Vagina (tissue), 2 donors: Measurements from ENCODE around the gene EMC10. TPM values are rescaled to one million over a fixed set of nuclear protein-coding genes. Genes with fewer than 3 reads are reported as not detected.
"Not testable (repeated sequence)": the region's sequence is repeated elsewhere in the genome, so short reads cannot be mapped to it uniquely, and the experiment has no call there.

ENCODE experiments used
- DNase-seq, 2 donors: peaks; one replicate each; pipeline ENCODE4 v3.0.0-alpha.2; 2017; ENCODE audit errors: extremely low spot score in 2 of 2
- H3K27ac ChIP-seq: fragments of 200-600 bp; sonication (generic); one replicate; pipeline ENCODE4 v1.5.1; 2019
- H3K27me3 ChIP-seq: fragments of 200-600 bp; sonication (generic); one replicate; pipeline ENCODE4 v1.5.1; 2019
- H3K36me3 ChIP-seq, 2 donors: fragments of 200-600 bp; sonication (generic); one replicate each; pipeline ENCODE4 v1.5.1; 2017 to 2019
- H3K4me1 ChIP-seq: fragments of 200-600 bp; sonication (generic); one replicate; pipeline ENCODE4 v1.5.1; 2019
- H3K4me3 ChIP-seq, 2 donors: fragments of 200-600 bp; sonication (generic); 1 replicate in 1 of 2; 2 replicates in 1 of 2; pipeline ENCODE4 v1.5.1; 2016 to 2019
- H3K9me3 ChIP-seq: fragments of 200-600 bp; sonication (generic); one replicate; pipeline ENCODE4 v1.5.1; 2019
- CTCF ChIP-seq, 3 experiments: fragments of 450-650 bp in 2 of 3; fragments of 200-600 bp in 1 of 3; sonication (generic) in 1 of 3; IDR thresholded peaks; one replicate each; pipeline ENCODE4 v1.5.1; 2017 to 2019; ENCODE audit warnings: antibody characterized with exemption in 3 of 3, mild to moderate bottlenecking in 2 of 3, moderate library complexity in 2 of 3
- POLR2A ChIP-seq, 2 donors: fragments of 450-650 bp; IDR thresholded peaks; one replicate each; pipeline ENCODE4 v1.6.1; 2017; ENCODE audit warnings: antibody characterized with exemption in 2 of 2, mild to moderate bottlenecking in 2 of 2, moderate library complexity in 2 of 2
- POLR2AphosphoS5 ChIP-seq, 2 donors: sonication (generic); formaldehyde crosslinking; IDR thresholded peaks; one replicate each; pipeline ENCODE4 v1.9.0; 2017; ENCODE audit warnings: antibody characterized with exemption in 2 of 2, mild to moderate bottlenecking in 2 of 2, low read depth in 1 of 2; ENCODE audit not compliant: insufficient read depth in 1 of 2
- intact Hi-C: fragments of 100-400 bp; cut with DNase I; formaldehyde crosslinking; loops from one replicate; pipeline ENCODE4 v1.15.1; 2023
- total RNA-seq: library from RNA; depleted of rRNA; stranded (reverse); fragments of >200 nt; gene quantifications from one replicate; pipeline ENCODE4 v1.2.3, GENCODE V29; 2016

EMC10 gene
- total RNA-seq, 1 donor from 2014 or later, result 33.1 TPM

- Histone ChIP-seq H3K4me1 (no peaks in the 10 kb centered on the region), H3K36me3 (no peaks in the 10 kb centered on the region), H3K27me3 (no peaks in the 10 kb centered on the region), H3K9me3 (no peaks in the 10 kb centered on the region), H3K4me3 (no peak overlapping the region), H3K27ac (no peak overlapping the region)
- DNase-seq, result no peak
- intact Hi-C loops, result no loop called here
- TF ChIP-seq CTCF (IDR thresholded peaks at IDR 0.05) (no peak), POLR2AphosphoS5 (IDR thresholded peaks at IDR 0.05; ENCODE audit: insufficient read depth in 1 of 2, low read depth in 1 of 2) (no peak), POLR2A (IDR thresholded peaks at IDR 0.05) (no peak)
Measured at GRCh38 chr19:50465000-50465399, 11.3 kb upstream of the EMC10 start.

- Histone ChIP-seq H3K27ac (no peak overlapping the region), H3K4me1 (no peaks in the 10 kb centered on the region), H3K27me3 (no peaks in the 10 kb centered on the region), H3K36me3 (no peaks in the 10 kb centered on the region), H3K9me3 (no peaks in the 10 kb centered on the region), H3K4me3 (no peak overlapping the region)
- intact Hi-C loops, result no loop called here
- no peak for DNase-seq
- TF ChIP-seq CTCF (IDR thresholded peaks at IDR 0.05) (no peak), POLR2A (IDR thresholded peaks at IDR 0.05) (no peak), POLR2AphosphoS5 (IDR thresholded peaks at IDR 0.05; ENCODE audit: insufficient read depth in 1 of 2, low read depth in 1 of 2) (no peak)
Measured at GRCh38 chr19:50465986-50466705, 10.2 kb upstream of the EMC10 start.

GRCh38 chr19:50466706-50467039, 9.6 kb upstream of the EMC10 start:
- no peak for DNase-seq
- intact Hi-C loops, result no loop called here
- Histone ChIP-seq H3K27me3 (no peaks in the 10 kb centered on the region), H3K36me3 (no peaks in the 10 kb centered on the region), H3K4me1 (no peaks in the 10 kb centered on the region), H3K9me3 (no peaks in the 10 kb centered on the region), H3K4me3 (no peak overlapping the region), H3K27ac (no peak overlapping the region)
- no peak for TF ChIP-seq CTCF (IDR thresholded peaks at IDR 0.05)
- TF ChIP-seq POLR2A (IDR thresholded peaks at IDR 0.05), result no peak
- TF ChIP-seq POLR2AphosphoS5 (IDR thresholded peaks at IDR 0.05; ENCODE audit: insufficient read depth in 1 of 2, low read depth in 1 of 2), result no peak

- Histone ChIP-seq H3K27me3 (no peaks in the 10 kb centered on the region), H3K4me3 (no peak overlapping the region), H3K4me1 (no peaks in the 10 kb centered on the region), H3K27ac (no peak overlapping the region), H3K9me3 (no peaks in the 10 kb centered on the region), H3K36me3 (no peaks in the 10 kb centered on the region)
- TF ChIP-seq POLR2AphosphoS5 (IDR thresholded peaks at IDR 0.05; ENCODE audit: insufficient read depth in 1 of 2, low read depth in 1 of 2), result no peak
- no peak for TF ChIP-seq CTCF (IDR thresholded peaks at IDR 0.05)
- no peak for TF ChIP-seq POLR2A (IDR thresholded peaks at IDR 0.05)
- intact Hi-C loops, result no loop called here
- DNase-seq, result no peak
Measured at GRCh38 chr19:50467566-50467965, 8.7 kb upstream of the EMC10 start.

- DNase-seq, result no peak
Measured at GRCh38 chr19:50468818-50469217, 7.5 kb upstream of the EMC10 start.

GRCh38 chr19:50473336-50473735, 3.0 kb upstream of the EMC10 start:
- H3K9me3 ChIP-seq, DNase-seq, H3K4me3 ChIP-seq, intact Hi-C loops, H3K36me3 ChIP-seq, H3K27ac ChIP-seq, H3K27me3 ChIP-seq: not testable (repeated sequence)
- peaks cover 17% of the 10 kb centered on the region for H3K4me1 ChIP-seq

More at GRCh38 chr19:50468818-50469217, 7.5 kb upstream of the EMC10 start:
- intact Hi-C loops, result no loop called here
- TF ChIP-seq POLR2AphosphoS5 (IDR thresholded peaks at IDR 0.05; ENCODE audit: insufficient read depth in 1 of 2, low read depth in 1 of 2) (no peak), POLR2A (IDR thresholded peaks at IDR 0.05) (no peak), CTCF (IDR thresholded peaks at IDR 0.05) (no peak)
- Histone ChIP-seq H3K4me3 (no peak overlapping the region), H3K27ac (no peak overlapping the region), H3K9me3 (no peaks in the 10 kb centered on the region), H3K36me3 (no peaks in the 10 kb centered on the region), H3K4me1 (no peaks in the 10 kb centered on the region), H3K27me3 (no peaks in the 10 kb centered on the region)
